Pancreas (tissue), 10 donors: ENCODE data around the gene CLP1. TPM values are rescaled to one million over a fixed set of nuclear protein-coding genes. Genes with fewer than 3 reads are reported as not detected.

Source experiments
- ATAC-seq, 4 donors: fragments of 200-7000 bp; cut with Tn5 transposase; one replicate each; pipeline versions ENCODE4 v1.8.0 to v1.9.1; 2020; ENCODE audit warnings: mild to moderate bottlenecking in 4 of 4, moderate library complexity in 4 of 4
- DNase-seq, 6 donors: peaks; one replicate each; pipeline ENCODE4 v3.0.0-alpha.2; 2020
- FAIRE-seq: peaks from 2 replicates; lab custom pipeline; 2012; peaks lifted over from hg19 to GRCh38; lab: Jason Lieb, UNC
- H3K27ac ChIP-seq, 4 donors: fragments of 200-600 bp; sonication (generic); 1 replicate in 3 of 4; 2 replicates in 1 of 4; pipeline versions ENCODE4 v1.5.0 to v1.8.0; 2020
- H3K27me3 ChIP-seq, 4 donors: fragments of 200-600 bp; one replicate each; pipeline ENCODE4 v1.8.0; 2021
- H3K36me3 ChIP-seq, 3 donors: fragments of 200-600 bp; sonication (generic) in 1 of 3; one replicate each; pipeline versions ENCODE4 v1.5.0 to v1.8.0; 2020 to 2021
- H3K4me1 ChIP-seq, 3 donors: fragments of 200-600 bp; one replicate each; pipeline ENCODE4 v1.8.0; 2021
- H3K4me3 ChIP-seq, 4 donors: fragments of 200-600 bp; sonication (generic) in 2 of 4; one replicate each; pipeline versions ENCODE4 v1.5.0 to v1.8.0; 2020 to 2021
- H3K9me3 ChIP-seq, 4 donors: fragments of 200-600 bp; one replicate each; pipeline ENCODE4 v1.8.0; 2021
- WGBS, 2 donors: extraction: QIAGEN DNeasy Blood & Tissue Kit; methylation state at CpG; one replicate each; pipeline ENCODE4 v1.1.7; 2013; 5-methylcytosine and 5-hydroxymethylcytosine counted together
- intact Hi-C, 3 donors: fragments of 100-400 bp; cut with DNase I; formaldehyde crosslinking; loops; one replicate each; pipeline versions ENCODE4 v1.11.1 to v1.14.2; 2022
- polyA plus RNA-seq, 2 donors: library from polyadenylated mRNA; stranded (reverse); fragments of 200-250 nt; gene quantifications; one replicate each; pipeline ENCODE4 v1.2.3, GENCODE V29; 2013
- total RNA-seq, 6 donors: library from RNA; stranded (reverse); fragmentation: NEBNext Ultra II Directional in 4 of 6; extraction: Animal tissue kit (Norgen Biotek cat#: 25700) in 4 of 6; gene quantifications; one replicate each; pipeline versions ENCODE4 v1.2.1 to v1.2.4, GENCODE V29; 2021 to 2023
- TF ChIP-seq, protein P1 (sequence below), 4 donors: fragments of 200-600 bp; sonication (generic) in 3 of 4; IDR thresholded peaks; one replicate each; pipeline versions ENCODE4 v1.5.0 to v1.8.0; 2021; ENCODE audit warnings: antibody characterized with exemption in 4 of 4
- donor health status: healthy with polysubstance abuse.
- donor health status: DM: no; HTN: no; CAD: no; lungs with moderate emphysema.
- donor health status: DM: no; HTN: no; CAD: no.
- donor health status: control.
- donor health status: control.
- donor health status: Bipolar disorder and iron deficiency.
- donor health status: DM: yes; HTN: yes; CAD: no.
- donor health status: DM: no; HTN: no; CAD: no.
- donor health status: DM: no; HTN: no; CAD: no.
- donor health status: DM: yes; HTN: yes; CAD: no.

CLP1 gene
- total and polyA plus RNA-seq, 8 donors = 3.2 to 8.0 (median 6.1) TPM

DNA sequence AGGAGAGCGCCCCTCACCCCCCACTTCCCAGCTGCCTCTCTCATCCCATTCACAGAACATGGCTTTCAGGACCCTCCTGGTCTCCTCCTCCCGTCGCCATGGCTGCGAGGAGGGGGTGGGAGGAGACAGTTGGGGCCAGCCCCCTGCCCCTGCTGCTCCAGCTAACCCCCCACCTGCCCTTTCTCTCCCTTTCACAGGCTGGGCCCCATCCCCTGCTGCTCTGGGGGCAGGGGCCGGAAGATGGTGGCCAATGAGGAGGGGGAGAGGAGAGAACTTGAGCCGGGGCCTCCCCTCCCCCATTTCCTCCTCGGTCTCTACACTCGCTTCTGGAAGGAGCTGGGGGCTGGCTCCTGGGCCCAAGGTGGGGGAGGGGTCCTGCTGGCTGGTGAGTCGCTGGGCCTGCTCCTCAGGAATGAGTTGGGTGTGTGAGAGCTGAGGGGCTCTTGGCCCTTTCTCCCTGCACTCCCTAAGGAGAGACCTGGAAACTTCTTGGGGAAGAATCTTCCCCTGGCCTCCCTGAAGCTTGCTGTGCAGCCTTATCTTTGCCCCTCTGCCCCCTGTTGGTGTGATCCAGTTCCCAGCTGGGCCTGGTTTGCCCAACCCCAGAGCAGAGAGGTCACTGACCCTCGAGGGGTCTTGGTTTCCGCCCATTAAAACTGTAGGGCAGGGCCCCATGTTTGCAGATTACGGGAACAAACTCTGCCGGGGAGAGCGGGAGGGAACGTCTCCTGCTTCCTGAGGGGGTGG is 18.1 kb upstream of the CLP1 start:
- no peak overlapping the region for H3K27ac ChIP-seq
- DNase-seq (peak in 1 of 6 donors; percentile 50), FAIRE-seq (no peak), ATAC-seq (no peak)
- no peaks in the 10 kb centered on the region for H3K36me3 ChIP-seq
- TF ChIP-seq, protein P1, sequence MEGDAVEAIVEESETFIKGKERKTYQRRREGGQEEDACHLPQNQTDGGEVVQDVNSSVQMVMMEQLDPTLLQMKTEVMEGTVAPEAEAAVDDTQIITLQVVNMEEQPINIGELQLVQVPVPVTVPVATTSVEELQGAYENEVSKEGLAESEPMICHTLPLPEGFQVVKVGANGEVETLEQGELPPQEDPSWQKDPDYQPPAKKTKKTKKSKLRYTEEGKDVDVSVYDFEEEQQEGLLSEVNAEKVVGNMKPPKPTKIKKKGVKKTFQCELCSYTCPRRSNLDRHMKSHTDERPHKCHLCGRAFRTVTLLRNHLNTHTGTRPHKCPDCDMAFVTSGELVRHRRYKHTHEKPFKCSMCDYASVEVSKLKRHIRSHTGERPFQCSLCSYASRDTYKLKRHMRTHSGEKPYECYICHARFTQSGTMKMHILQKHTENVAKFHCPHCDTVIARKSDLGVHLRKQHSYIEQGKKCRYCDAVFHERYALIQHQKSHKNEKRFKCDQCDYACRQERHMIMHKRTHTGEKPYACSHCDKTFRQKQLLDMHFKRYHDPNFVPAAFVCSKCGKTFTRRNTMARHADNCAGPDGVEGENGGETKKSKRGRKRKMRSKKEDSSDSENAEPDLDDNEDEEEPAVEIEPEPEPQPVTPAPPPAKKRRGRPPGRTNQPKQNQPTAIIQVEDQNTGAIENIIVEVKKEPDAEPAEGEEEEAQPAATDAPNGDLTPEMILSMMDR (IDR thresholded peaks at IDR 0.05) = no peak
- 50 to 52% methylated on average over 13 to 15 of the region's 15 CpGs for WGBS, 2 donors
- peak overlapping the region in 2 of 4 donors; percentile 60 to 75 for H3K4me3 ChIP-seq
- no peaks in the 10 kb centered on the region for H3K4me1 ChIP-seq
- H3K27me3 ChIP-seq = no peaks in the 10 kb centered on the region
- no peaks in the 10 kb centered on the region for H3K9me3 ChIP-seq
- intact Hi-C loops = loop anchor here (10.0 kb wide), 3 partner anchors 65 to 295 kb away; partner anchors contain the start of gene UBE2L6 (in 1 of the 3)

DNA sequence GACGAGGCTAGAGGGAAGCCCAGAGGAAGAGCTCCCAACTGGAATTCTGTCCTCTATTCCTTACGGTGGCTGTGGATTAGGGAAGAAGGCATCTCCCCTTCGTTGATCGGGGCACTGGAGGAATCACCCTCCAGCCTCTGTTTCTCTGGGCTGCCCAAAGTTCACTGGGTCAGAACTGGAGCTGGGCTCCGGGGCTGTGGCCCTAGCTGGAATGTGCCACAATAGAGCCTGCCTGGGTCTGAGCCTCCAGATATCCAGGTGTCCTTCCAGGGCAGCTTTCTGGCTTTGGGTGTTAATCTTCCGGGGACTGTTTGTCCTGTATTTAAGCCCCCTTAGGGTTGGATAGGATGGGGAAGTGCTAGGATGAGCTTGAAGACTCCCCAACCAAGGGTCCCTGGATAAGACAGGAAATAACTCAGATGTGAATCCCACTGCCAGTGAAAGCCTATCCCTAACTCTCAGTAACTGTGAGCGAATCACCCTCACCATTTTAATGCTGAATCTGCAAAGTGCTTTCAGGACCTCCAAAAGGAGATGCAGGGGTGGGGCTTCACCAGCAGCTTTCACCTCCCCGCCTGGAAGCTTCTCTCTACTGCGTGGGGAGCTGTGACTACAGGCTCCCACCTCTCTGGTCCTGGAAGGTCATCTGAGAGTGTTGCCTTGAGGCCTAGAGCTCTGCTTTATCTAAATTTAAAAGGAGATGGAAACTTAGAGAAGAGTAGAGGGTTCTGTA is 17.3 kb upstream of the CLP1 start:
- no peak for FAIRE-seq
- no peak overlapping the region for H3K27ac ChIP-seq
- peak overlapping the region in 1 of 4 donors; percentile 75 for H3K4me3 ChIP-seq
- H3K9me3 ChIP-seq = no peaks in the 10 kb centered on the region
- intact Hi-C loops = loop anchor here (10.0 kb wide), 3 partner anchors 65 to 295 kb away; partner anchors contain the start of gene UBE2L6 (in 1 of the 3)
- 72 to 79% methylated on average over 9 of the region's 9 CpGs for WGBS, 2 donors
- H3K27me3 ChIP-seq = no peaks in the 10 kb centered on the region
- ATAC-seq = no peak
- H3K4me1 ChIP-seq = peaks cover 0 to 3% (median 2%) of the 10 kb centered on the region in 3 donors
- no peaks in the 10 kb centered on the region for H3K36me3 ChIP-seq
- no peak for DNase-seq
- TF ChIP-seq, protein P1 (IDR thresholded peaks at IDR 0.05) = no peak

DNA sequence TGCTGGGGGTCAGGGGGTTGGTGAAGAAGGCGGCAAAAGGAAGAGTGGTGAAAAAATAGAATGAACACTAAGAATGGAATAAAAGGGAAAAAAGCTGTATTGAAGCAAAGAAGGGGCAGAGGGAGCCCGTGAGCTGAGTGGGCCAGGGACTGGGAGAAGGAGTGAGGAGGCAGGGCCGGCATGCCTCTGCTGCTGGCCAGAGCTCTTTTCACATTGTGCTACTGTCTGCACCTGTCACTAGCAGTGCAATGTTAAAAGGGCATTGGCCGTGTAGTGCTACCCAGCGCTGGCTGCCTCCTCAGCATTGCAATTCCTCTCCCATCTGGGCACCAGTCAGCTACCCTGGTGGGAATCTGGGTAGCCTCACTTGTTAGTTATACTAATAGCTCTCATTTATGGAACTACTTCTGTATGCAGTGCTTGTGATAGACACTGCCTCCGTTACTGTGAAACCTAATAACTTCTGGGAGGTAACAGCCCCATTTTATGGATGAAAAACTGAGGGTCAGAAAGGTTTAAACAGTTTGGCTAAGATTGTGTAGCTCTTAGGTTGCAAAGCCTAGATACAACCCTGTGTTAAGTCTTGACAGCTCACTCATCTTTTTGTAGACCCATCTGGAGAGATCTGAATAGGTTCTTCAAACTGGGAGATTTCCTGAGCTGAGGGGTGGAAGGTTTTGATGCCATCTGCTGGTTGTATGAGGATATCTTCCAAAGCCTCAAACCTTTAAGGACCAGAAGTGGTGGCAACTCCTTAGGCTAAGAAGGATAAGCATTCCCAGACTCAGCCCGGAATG is 16.4 kb upstream of the CLP1 start:
- 55 to 62% methylated on average over 7 of the region's 7 CpGs for WGBS, 2 donors
- no peaks in the 10 kb centered on the region for H3K36me3 ChIP-seq
- no peak overlapping the region for H3K27ac ChIP-seq
- no peaks in the 10 kb centered on the region for H3K27me3 ChIP-seq
- ATAC-seq (peak in 2 of 4 donors; percentile 39 to 47), FAIRE-seq (no peak), DNase-seq (no peak)
- TF ChIP-seq, protein P1 (IDR thresholded peaks at IDR 0.05) = no peak
- no peaks in the 10 kb centered on the region for H3K9me3 ChIP-seq
- peaks cover 0 to 4% (median 4%) of the 10 kb centered on the region in 3 donors for H3K4me1 ChIP-seq
- no peak overlapping the region for H3K4me3 ChIP-seq
- intact Hi-C loops = loop anchor here (10.0 kb wide), 3 partner anchors 66 to 296 kb away; partner anchors contain the start of gene UBE2L6 (in 1 of the 3)

DNA sequence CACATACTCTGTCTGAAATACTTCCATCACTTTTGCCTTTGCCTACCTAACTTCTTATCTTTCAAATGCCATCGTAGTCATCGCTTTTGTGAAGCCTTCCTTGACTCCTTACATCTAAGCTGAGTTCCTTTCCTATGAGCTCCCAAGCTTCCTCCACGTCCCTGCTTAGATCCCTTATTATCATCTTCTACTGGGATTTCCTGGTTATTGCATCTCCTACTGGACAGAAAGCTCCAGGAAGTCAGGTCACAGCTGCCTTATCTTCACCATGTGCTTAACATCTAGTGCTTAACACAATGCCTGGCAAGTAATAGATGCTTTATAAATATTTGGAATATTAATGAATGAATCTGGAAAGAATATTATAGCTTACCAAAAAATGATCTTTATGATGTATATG is 13.8 kb upstream of the CLP1 start:
- H3K9me3 ChIP-seq = no peaks in the 10 kb centered on the region
- no peak overlapping the region for H3K4me3 ChIP-seq
- no peak for FAIRE-seq
- TF ChIP-seq, protein P1 (IDR thresholded peaks at IDR 0.05) = no peak
- DNase-seq = no peak
- peaks cover 0 to 4% (median 4%) of the 10 kb centered on the region in 3 donors for H3K4me1 ChIP-seq
- H3K27ac ChIP-seq = no peak overlapping the region
- H3K36me3 ChIP-seq = no peaks in the 10 kb centered on the region
- WGBS, 2 donors = 66 to 67% methylated on average over 3 of the region's 3 CpGs
- ATAC-seq = no peak
- intact Hi-C loops = loop anchor here (10.0 kb wide), 3 partner anchors 69 to 299 kb away; partner anchors contain the start of gene UBE2L6 (in 1 of the 3)
- H3K27me3 ChIP-seq = peaks cover 0 to 2% (median 0%) of the 10 kb centered on the region in 4 donors
